Naive B cell (primary cell): ENCODE results near the gene LST1. TPM values are rescaled to one million over a fixed set of nuclear protein-coding genes. Genes with fewer than 3 reads are reported as not detected.
"Not testable (repeated sequence)": the region's sequence is repeated elsewhere in the genome, so short reads cannot be mapped to it uniquely, and the experiment has no call there.

Experiments
- ATAC-seq, 2 donors: fragments of 150-1000 bp; cut with Tn5 transposase; 2 replicates each; pipeline ENCODE4 v1.10.0; 2021; ENCODE audit warnings: low read depth in 2 of 2, mild to moderate bottlenecking in 2 of 2, moderate library complexity in 2 of 2
- DNase-seq: peaks from one replicate; pipeline ENCODE4 v3.0.0; 2022
- H3K27ac Mint-ChIP-seq, 6 donors: one replicate each; pipeline ENCODE4 v1.8.0; 2020 to 2022; ENCODE audit warnings: mild to moderate bottlenecking in 6 of 6, mixed read lengths in 6 of 6, moderate library complexity in 5 of 6, inconsistent platforms in 2 of 6
- H3K27me3 Mint-ChIP-seq, 3 donors: one replicate each; pipeline ENCODE4 v1.8.0; 2021 to 2022; ENCODE audit warnings: mixed read lengths in 3 of 3, mild to moderate bottlenecking in 1 of 3
- H3K36me3 Mint-ChIP-seq, 2 donors: one replicate each; pipeline ENCODE4 v1.8.0; 2020 to 2022; ENCODE audit warnings: mixed read lengths in 2 of 2, inconsistent platforms in 1 of 2, mild to moderate bottlenecking in 1 of 2
- H3K4me1 Mint-ChIP-seq, 3 donors: one replicate each; pipeline ENCODE4 v1.8.0; 2020 to 2022; ENCODE audit warnings: mixed read lengths in 3 of 3, inconsistent platforms in 1 of 3, mild to moderate bottlenecking in 1 of 3, moderate library complexity in 1 of 3
- H3K4me3 Mint-ChIP-seq, 8 donors: one replicate each; pipeline ENCODE4 v1.8.0; 2020 to 2022; ENCODE audit warnings: mild to moderate bottlenecking in 8 of 8, mixed read lengths in 8 of 8, moderate library complexity in 8 of 8, inconsistent platforms in 2 of 8
- H3K9me3 Mint-ChIP-seq, 7 donors: one replicate each; pipeline ENCODE4 v1.8.0; 2020 to 2022; ENCODE audit warnings: mixed read lengths in 7 of 7, mild to moderate bottlenecking in 5 of 7, inconsistent platforms in 2 of 7, moderate library complexity in 1 of 7
- polyA plus RNA-seq, 6 donors: library from polyadenylated mRNA; unstranded; fragments of 300-500 nt; fragmentation: Illumina TruSeq; gene quantifications; one replicate each; pipeline ENCODE4 v1.2.3, GENCODE V29; 2021; ENCODE audit warnings: low read depth in 6 of 6

The LST1 gene
- polyA plus RNA-seq, 6 donors from 2014 or later: 28.2 to 78.2 (median 35.2) TPM

- Mint-ChIP-seq H3K9me3 (no peaks in the 10 kb centered on the region), H3K27ac (peak overlapping the region; percentile 8 to 98 (median 76)), H3K4me3 (peak overlapping the region in 2 of 8 donors; percentile 50 to 84), H3K4me1 (peaks cover 26 to 49% (median 27%) of the 10 kb centered on the region in 3 donors), H3K36me3 (peaks cover 0 to 5% of the 10 kb centered on the region in 2 donors), H3K27me3 (no peaks in the 10 kb centered on the region)
- ATAC-seq (no peak), DNase-seq (no peak)
These were observed 37.6 kb upstream of the LST1 start for GRCh38 chr6:31548544-31548873.

- not testable (repeated sequence) for H3K36me3 Mint-ChIP-seq, H3K9me3 Mint-ChIP-seq, H3K27me3 Mint-ChIP-seq
- peak overlapping the region; percentile 56 to 92 (median 83) for H3K4me3 Mint-ChIP-seq
- ATAC-seq (peak; percentile 13 to 26), DNase-seq (peak; percentile 74)
- peaks cover 24 to 52% (median 29%) of the 10 kb centered on the region in 3 donors for H3K4me1 Mint-ChIP-seq
- H3K27ac Mint-ChIP-seq: peak overlapping the region; percentile 63 to 88 (median 78)
These were observed 34.7 kb upstream of the LST1 start for GRCh38 chr6:31551371-31551770.

- Mint-ChIP-seq H3K9me3 (no peaks in the 10 kb centered on the region), H3K36me3 (no peaks in the 10 kb centered on the region), H3K27ac (no peak overlapping the region), H3K4me3 (peak overlapping the region in 5 of 8 donors; percentile 23 to 61 (median 45)), H3K27me3 (no peaks in the 10 kb centered on the region), H3K4me1 (peaks cover 45 to 66% (median 53%) of the 10 kb centered on the region in 3 donors)
- ATAC-seq: no peak
- DNase-seq: no peak
These were observed 29.8 kb upstream of the LST1 start for GRCh38 chr6:31556307-31556706.

GRCh38 chr6:31557443-31558317, 28.4 kb upstream of the LST1 start:
- Mint-ChIP-seq H3K4me3 (peak overlapping the region in 7 of 8 donors; percentile 12 to 98 (median 86)), H3K9me3 (no peaks in the 10 kb centered on the region), H3K36me3 (peaks cover 0 to 7% of the 10 kb centered on the region in 2 donors), H3K4me1 (peaks cover 52 to 69% (median 59%) of the 10 kb centered on the region in 3 donors), H3K27me3 (no peaks in the 10 kb centered on the region), H3K27ac (peak overlapping the region; percentile 26 to 91 (median 74))
- no peak for DNase-seq
- no peak for ATAC-seq

- H3K36me3 Mint-ChIP-seq: peaks cover 5 to 7% of the 10 kb centered on the region in 2 donors
- peaks cover 58 to 75% (median 64%) of the 10 kb centered on the region in 3 donors for H3K4me1 Mint-ChIP-seq
- H3K4me3 Mint-ChIP-seq: peak overlapping the region in 6 of 8 donors; percentile 12 to 99 (median 90)
- peak overlapping the region in 4 of 6 donors; percentile 26 to 99 (median 90) for H3K27ac Mint-ChIP-seq
- no peak for DNase-seq
- no peaks in the 10 kb centered on the region for H3K9me3 Mint-ChIP-seq
- ATAC-seq: no peak
- no peaks in the 10 kb centered on the region for H3K27me3 Mint-ChIP-seq
These were observed 27.8 kb upstream of the LST1 start for GRCh38 chr6:31558318-31558625.

GRCh38 chr6:31558631-31559500, 27.2 kb upstream of the LST1 start:
- Mint-ChIP-seq H3K27me3 (no peaks in the 10 kb centered on the region), H3K36me3 (peaks cover 5 to 13% of the 10 kb centered on the region in 2 donors), H3K9me3 (no peaks in the 10 kb centered on the region), H3K4me3 (peak overlapping the region; percentile 86 to 99 (median 90)), H3K27ac (peak overlapping the region; percentile 91 to 99 (median 96)), H3K4me1 (peaks cover 62 to 81% (median 67%) of the 10 kb centered on the region in 3 donors)
- DNase-seq (peak; percentile 84), ATAC-seq (peak; percentile 71 to 79)

GRCh38 chr6:31559606-31559957, 26.5 kb upstream of the LST1 start:
- Mint-ChIP-seq H3K9me3 (no peaks in the 10 kb centered on the region), H3K27ac (peak overlapping the region; percentile 66 to 99 (median 94)), H3K4me3 (peak overlapping the region; percentile 86 to 99 (median 90)), H3K4me1 (peaks cover 66 to 84% (median 69%) of the 10 kb centered on the region in 3 donors), H3K36me3 (peaks cover 5 to 17% of the 10 kb centered on the region in 2 donors), H3K27me3 (no peaks in the 10 kb centered on the region)
- DNase-seq (peak; percentile 41), ATAC-seq (peak; percentile 15)

- Mint-ChIP-seq H3K27me3 (no peaks in the 10 kb centered on the region), H3K36me3 (peaks cover 5 to 17% of the 10 kb centered on the region in 2 donors)
These were observed 25.9 kb upstream of the LST1 start for GRCh38 chr6:31559958-31560696.

GRCh38 chr6:31560697-31561058, 25.4 kb upstream of the LST1 start:
- Mint-ChIP-seq H3K27me3 (no peaks in the 10 kb centered on the region), H3K36me3 (peaks cover 5 to 17% of the 10 kb centered on the region in 2 donors), H3K4me3 (peak overlapping the region; percentile 86 to 99 (median 90)), H3K27ac (peak overlapping the region; percentile 91 to 99 (median 95)), H3K9me3 (no peaks in the 10 kb centered on the region), H3K4me1 (peaks cover 77 to 95% (median 77%) of the 10 kb centered on the region in 3 donors)
- DNase-seq (no peak), ATAC-seq (no peak)

More at GRCh38 chr6:31559958-31560696, 25.9 kb upstream of the LST1 start:
- no peaks in the 10 kb centered on the region for H3K9me3 Mint-ChIP-seq
- H3K4me1 Mint-ChIP-seq: peaks cover 71 to 90% (median 72%) of the 10 kb centered on the region in 3 donors
- peak overlapping the region; percentile 86 to 99 (median 90) for H3K4me3 Mint-ChIP-seq
- peak overlapping the region; percentile 91 to 99 (median 95) for H3K27ac Mint-ChIP-seq
- DNase-seq: peak; percentile 77
- peak; percentile 64 to 69 for ATAC-seq

- H3K4me3 Mint-ChIP-seq: peak overlapping the region; percentile 50 to 77 (median 70)
- DNase-seq: no peak
- peaks cover 67 to 94% (median 78%) of the 10 kb centered on the region in 3 donors for H3K4me1 Mint-ChIP-seq
- H3K36me3 Mint-ChIP-seq: peaks cover 5 to 10% of the 10 kb centered on the region in 2 donors
- peak overlapping the region; percentile 95 to 99 (median 98) for H3K27ac Mint-ChIP-seq
- H3K9me3 Mint-ChIP-seq: no peaks in the 10 kb centered on the region
- H3K27me3 Mint-ChIP-seq: no peaks in the 10 kb centered on the region
- no peak for ATAC-seq
These were observed 18.3 kb upstream of the LST1 start for GRCh38 chr6:31567531-31568370.

GRCh38 chr6:31568537-31568961, 17.5 kb upstream of the LST1 start:
- Mint-ChIP-seq H3K9me3 (no peaks in the 10 kb centered on the region), H3K4me1 (peaks cover 69 to 94% (median 80%) of the 10 kb centered on the region in 3 donors), H3K4me3 (peak overlapping the region; percentile 50 to 77 (median 70)), H3K36me3 (peaks cover 0 to 6% of the 10 kb centered on the region in 2 donors), H3K27ac (peak overlapping the region; percentile 95 to 99 (median 98)), H3K27me3 (no peaks in the 10 kb centered on the region)
- DNase-seq (peak; percentile 87), ATAC-seq (peak; percentile 81 to 86)
